Stimulated activated memory B cell treated with anti-CD40 and anti-IgM and Interleukin-4, amounts not matched to agents 10 μg/mL and 1 μg/mL and 100 μg/mL, for 72 hours (primary cell): ENCODE results near the gene GFOD2.

Source experiments
- ATAC-seq: fragments of 150-1000 bp; cut with Tn5 transposase; 2 replicates; pipeline ENCODE4 v1.10.0; 2021
- H3K27ac Mint-ChIP-seq: one replicate; pipeline ENCODE4 v1.8.0; 2022; ENCODE audit warnings: mild to moderate bottlenecking, mixed read lengths
- H3K27me3 Mint-ChIP-seq: one replicate; pipeline ENCODE4 v1.8.0; 2022; ENCODE audit warnings: mixed read lengths
- H3K36me3 Mint-ChIP-seq: one replicate; pipeline ENCODE4 v1.8.0; 2022; ENCODE audit warnings: mixed read lengths
- H3K4me1 Mint-ChIP-seq: one replicate; pipeline ENCODE4 v1.8.0; 2022; ENCODE audit warnings: mixed read lengths
- H3K4me3 Mint-ChIP-seq: one replicate; pipeline ENCODE4 v1.8.0; 2022; ENCODE audit warnings: mild to moderate bottlenecking, moderate library complexity, mixed read lengths
- H3K9me3 Mint-ChIP-seq: one replicate; pipeline ENCODE4 v1.8.0; 2022; ENCODE audit warnings: mixed read lengths

GFOD2 gene

GRCh38 chr16:67748834-67749233 lies 29.7 kb upstream of the GFOD2 start:
- Mint-ChIP-seq H3K36me3 (peaks cover 22% of the 10 kb centered on the region), H3K9me3 (no peaks in the 10 kb centered on the region), H3K27ac (no peak overlapping the region), H3K4me1 (peaks cover 25% of the 10 kb centered on the region), H3K27me3 (no peaks in the 10 kb centered on the region), H3K4me3 (no peak overlapping the region)
- ATAC-seq = no peak

GRCh38 chr16:67746846-67747245 lies 27.7 kb upstream of the GFOD2 start:
- no peak overlapping the region for H3K27ac Mint-ChIP-seq
- no peak overlapping the region for H3K4me3 Mint-ChIP-seq
- peaks cover 25% of the 10 kb centered on the region for H3K4me1 Mint-ChIP-seq
- ATAC-seq = no peak
- peaks cover 26% of the 10 kb centered on the region for H3K36me3 Mint-ChIP-seq
- H3K9me3 Mint-ChIP-seq = no peaks in the 10 kb centered on the region
- H3K27me3 Mint-ChIP-seq = no peaks in the 10 kb centered on the region

GRCh38 chr16:67741118-67741517 lies 22.0 kb upstream of the GFOD2 start:
- no peak overlapping the region for H3K27ac Mint-ChIP-seq
- peaks cover 45% of the 10 kb centered on the region for H3K36me3 Mint-ChIP-seq
- no peak overlapping the region for H3K4me3 Mint-ChIP-seq
- no peak for ATAC-seq
- H3K4me1 Mint-ChIP-seq = no peaks in the 10 kb centered on the region
- no peaks in the 10 kb centered on the region for H3K9me3 Mint-ChIP-seq
- H3K27me3 Mint-ChIP-seq = no peaks in the 10 kb centered on the region

- H3K27me3 Mint-ChIP-seq = no peaks in the 10 kb centered on the region
- no peak overlapping the region for H3K4me3 Mint-ChIP-seq
- H3K36me3 Mint-ChIP-seq = peaks cover 51% of the 10 kb centered on the region
- H3K9me3 Mint-ChIP-seq = no peaks in the 10 kb centered on the region
- ATAC-seq = no peak
- no peak overlapping the region for H3K27ac Mint-ChIP-seq
- no peaks in the 10 kb centered on the region for H3K4me1 Mint-ChIP-seq
Measured at GRCh38 chr16:67740391-67740790, 21.3 kb upstream of the GFOD2 start.

GRCh38 chr16:67736858-67737257 lies 17.7 kb upstream of the GFOD2 start:
- ATAC-seq = no peak
- H3K27me3 Mint-ChIP-seq = no peaks in the 10 kb centered on the region
- H3K4me1 Mint-ChIP-seq = no peaks in the 10 kb centered on the region
- peaks cover 25% of the 10 kb centered on the region for H3K36me3 Mint-ChIP-seq
- H3K4me3 Mint-ChIP-seq = no peak overlapping the region
- H3K27ac Mint-ChIP-seq = no peak overlapping the region
- no peaks in the 10 kb centered on the region for H3K9me3 Mint-ChIP-seq

GRCh38 chr16:67734731-67735201 lies 15.7 kb upstream of the GFOD2 start:
- ATAC-seq = no peak
- no peak overlapping the region for H3K4me3 Mint-ChIP-seq
- no peaks in the 10 kb centered on the region for H3K4me1 Mint-ChIP-seq
- no peaks in the 10 kb centered on the region for H3K9me3 Mint-ChIP-seq
- H3K27me3 Mint-ChIP-seq = no peaks in the 10 kb centered on the region
- no peak overlapping the region for H3K27ac Mint-ChIP-seq
- H3K36me3 Mint-ChIP-seq = peaks cover 30% of the 10 kb centered on the region

- Mint-ChIP-seq H3K27ac (no peak overlapping the region), H3K36me3 (peaks cover 38% of the 10 kb centered on the region), H3K4me3 (no peak overlapping the region), H3K9me3 (no peaks in the 10 kb centered on the region), H3K4me1 (no peaks in the 10 kb centered on the region), H3K27me3 (no peaks in the 10 kb centered on the region)
- no peak for ATAC-seq
Measured at GRCh38 chr16:67733734-67734470, 14.8 kb upstream of the GFOD2 start.

- ATAC-seq = no peak
- Mint-ChIP-seq H3K4me3 (no peak overlapping the region), H3K36me3 (peaks cover 57% of the 10 kb centered on the region), H3K4me1 (no peaks in the 10 kb centered on the region), H3K27me3 (no peaks in the 10 kb centered on the region), H3K27ac (no peak overlapping the region), H3K9me3 (no peaks in the 10 kb centered on the region)
Measured at GRCh38 chr16:67731753-67732095, 12.6 kb upstream of the GFOD2 start.

- no peaks in the 10 kb centered on the region for H3K9me3 Mint-ChIP-seq
Measured at GRCh38 chr16:67731071-67731752, 12.1 kb upstream of the GFOD2 start.

GRCh38 chr16:67730326-67730725 lies 11.2 kb upstream of the GFOD2 start:
- H3K27ac Mint-ChIP-seq = no peak overlapping the region
- H3K4me3 Mint-ChIP-seq = no peak overlapping the region
- H3K36me3 Mint-ChIP-seq = peaks cover 56% of the 10 kb centered on the region

More at GRCh38 chr16:67731071-67731752, 12.1 kb upstream of the GFOD2 start:
- Mint-ChIP-seq H3K4me1 (no peaks in the 10 kb centered on the region), H3K27me3 (no peaks in the 10 kb centered on the region), H3K4me3 (no peak overlapping the region), H3K27ac (no peak overlapping the region), H3K36me3 (peaks cover 54% of the 10 kb centered on the region)
- no peak for ATAC-seq

GRCh38 chr16:67729636-67730248 lies 10.6 kb upstream of the GFOD2 start:
- Mint-ChIP-seq H3K27ac (no peak overlapping the region), H3K9me3 (no peaks in the 10 kb centered on the region), H3K4me1 (no peaks in the 10 kb centered on the region), H3K27me3 (no peaks in the 10 kb centered on the region), H3K4me3 (no peak overlapping the region), H3K36me3 (peaks cover 62% of the 10 kb centered on the region)
- ATAC-seq = no peak

More at GRCh38 chr16:67730326-67730725, 11.2 kb upstream of the GFOD2 start:
- Mint-ChIP-seq H3K27me3 (no peaks in the 10 kb centered on the region), H3K9me3 (no peaks in the 10 kb centered on the region), H3K4me1 (no peaks in the 10 kb centered on the region)
- no peak for ATAC-seq

GRCh38 chr16:67727521-67728485 lies 8.7 kb upstream of the GFOD2 start:
- H3K9me3 Mint-ChIP-seq = no peaks in the 10 kb centered on the region
- no peak overlapping the region for H3K27ac Mint-ChIP-seq
- no peak overlapping the region for H3K4me3 Mint-ChIP-seq
- no peaks in the 10 kb centered on the region for H3K27me3 Mint-ChIP-seq
- peaks cover 63% of the 10 kb centered on the region for H3K36me3 Mint-ChIP-seq
- no peak for ATAC-seq
- H3K4me1 Mint-ChIP-seq = no peaks in the 10 kb centered on the region

- ATAC-seq = no peak
- H3K36me3 Mint-ChIP-seq = peaks cover 63% of the 10 kb centered on the region
- H3K27me3 Mint-ChIP-seq = no peaks in the 10 kb centered on the region
- no peak overlapping the region for H3K27ac Mint-ChIP-seq
- H3K9me3 Mint-ChIP-seq = no peaks in the 10 kb centered on the region
- no peaks in the 10 kb centered on the region for H3K4me1 Mint-ChIP-seq
- H3K4me3 Mint-ChIP-seq = no peak overlapping the region
Measured at GRCh38 chr16:67726106-67727034, 7.3 kb upstream of the GFOD2 start.

- ATAC-seq = no peak
- H3K4me3 Mint-ChIP-seq = no peak overlapping the region
- no peaks in the 10 kb centered on the region for H3K27me3 Mint-ChIP-seq
- H3K36me3 Mint-ChIP-seq = peaks cover 38% of the 10 kb centered on the region
- peaks cover 14% of the 10 kb centered on the region for H3K4me1 Mint-ChIP-seq
- no peaks in the 10 kb centered on the region for H3K9me3 Mint-ChIP-seq
- no peak overlapping the region for H3K27ac Mint-ChIP-seq
Measured at GRCh38 chr16:67723911-67724305, 4.8 kb upstream of the GFOD2 start.
